SK-N-SH (cell line): ENCODE data around the gene KCNK15. TPM values are rescaled to one million over a fixed set of nuclear protein-coding genes. Genes with fewer than 3 reads are reported as not detected.

Experiments used
- CTCF ChIA-PET: fragments of 300-600, 350-600 bp; formaldehyde crosslinking; extraction: SDS; loops from one replicate; lab custom pipeline; 2021; lab: Yijun Ruan, JAX
- POLR2A ChIA-PET: fragments of 350-600 bp; sonication (Branson Sonifier 250); formaldehyde crosslinking; extraction: SDS; loops from one replicate; lab custom pipeline; 2020; ENCODE audit warnings: antibody characterized with exemption, inconsistent platforms; lab: Yijun Ruan, JAX
- DNase-seq: peaks from one replicate; pipeline ENCODE4 v3.0.0; 2012
- H2AFZ ChIP-seq: fragments of 200-600 bp; sonication (generic); 2 replicates; pipeline ENCODE4 v1.8.1; 2016; ENCODE audit warnings: antibody characterized with exemption, mild to moderate bottlenecking, low read depth
- H3F3A ChIP-seq: fragments of 200-600 bp; sonication (generic); replicated peaks from 2 replicates; pipeline ENCODE3; 2016; ENCODE audit warnings: antibody characterized with exemption, mild to moderate bottlenecking; ENCODE audit not compliant: insufficient read depth
- H3K27ac ChIP-seq, 2 experiments: fragments of 200-500 bp in 1 of 2; fragments of 200-600 bp in 1 of 2; sonication (Bioruptor generic) in 1 of 2; sonication (generic), shearing (Covaris generic) in 1 of 2; 2 replicates each; pipeline versions ENCODE4 v1.5.1 to v1.6.1; 2014 to 2016; ENCODE audit warnings: low read depth in 2 of 2, inconsistent platforms in 1 of 2, low read length in 1 of 2, mild to moderate bottlenecking in 1 of 2, mixed read lengths in 1 of 2
- H3K27me3 ChIP-seq: fragments of 200-600 bp; sonication (generic), shearing (Covaris generic); 2 replicates; pipeline ENCODE4 v1.6.1; 2016; ENCODE audit warnings: mixed run types; ENCODE audit not compliant: insufficient read depth
- H3K36me3 ChIP-seq, 2 experiments: fragments of 200-500 bp in 1 of 2; fragments of 200-600 bp in 1 of 2; sonication (Bioruptor generic) in 1 of 2; sonication (generic) in 1 of 2; replicated peaks in 1 of 2; 2 replicates each; pipeline versions ENCODE3 to v1.5.1; 2014 to 2016; ENCODE audit warnings: low read length in 1 of 2, mild to moderate bottlenecking in 1 of 2; ENCODE audit not compliant: insufficient read depth in 2 of 2, control insufficient read depth in 1 of 2
- H3K4me1 ChIP-seq, 2 experiments: fragments of 200-500 bp in 1 of 2; fragments of 200-600 bp in 1 of 2; sonication (Bioruptor generic) in 1 of 2; sonication (generic), shearing (Covaris generic) in 1 of 2; 2 replicates each; pipeline versions ENCODE4 v1.5.1 to v1.6.1; 2014 to 2016; ENCODE audit warnings: low read depth in 1 of 2, low read length in 1 of 2, mixed run types in 1 of 2; ENCODE audit not compliant: insufficient read depth in 2 of 2, control insufficient read depth in 1 of 2
- H3K4me2 ChIP-seq: fragments of 200-600 bp; sonication (generic), shearing (Covaris generic); 2 replicates; pipeline ENCODE4 v1.6.1; 2017; ENCODE audit warnings: mixed run types
- H3K4me3 ChIP-seq, 2 experiments: fragments of 200-500 bp in 1 of 2; fragments of 200-600 bp in 1 of 2; sonication (Bioruptor generic) in 1 of 2; sonication (generic), shearing (Covaris generic) in 1 of 2; 2 replicates each; pipeline versions ENCODE4 v1.5.1 to v1.8.1; 2014 to 2016; ENCODE audit warnings: low read depth in 2 of 2, inconsistent platforms in 1 of 2, low read length in 1 of 2, mild to moderate bottlenecking in 1 of 2, mixed read lengths in 1 of 2, moderate library complexity in 1 of 2
- H3K79me2 ChIP-seq: fragments of 200-600 bp; sonication (generic); 2 replicates; pipeline ENCODE4 v1.8.1; 2017; ENCODE audit warnings: mild to moderate bottlenecking; ENCODE audit not compliant: insufficient read depth
- H3K9ac ChIP-seq: fragments of 200-600 bp; sonication (generic); 2 replicates; pipeline ENCODE4 v1.6.1; 2017; ENCODE audit warnings: mixed run types
- H3K9me2 ChIP-seq: fragments of 200-600 bp; sonication (generic); 2 replicates; pipeline ENCODE4 v1.6.1; 2017; ENCODE audit warnings: mixed run types
- H3K9me3 ChIP-seq: fragments of 200-600 bp; sonication (generic); 2 replicates; pipeline ENCODE4 v1.6.1; 2017; ENCODE audit warnings: mixed run types, mild to moderate bottlenecking, moderate library complexity
- H4K20me1 ChIP-seq: fragments of 200-600 bp; sonication (generic); 2 replicates; pipeline ENCODE4 v1.6.1; 2017; ENCODE audit warnings: mild to moderate bottlenecking, mixed run types; ENCODE audit not compliant: insufficient read depth
- CTCF ChIP-seq: fragments of 200-600 bp; sonication (generic); IDR thresholded peaks from 2 replicates; pipeline ENCODE4 v1.6.1; 2017; ENCODE audit warnings: antibody characterized with exemption, mild to moderate bottlenecking, moderate library complexity
- ELF1 ChIP-seq: IDR thresholded peaks from 2 replicates; pipeline ENCODE4 v1.4.0; 2012
- EP300 ChIP-seq, 2 experiments: IDR thresholded peaks; 2 replicates each; pipeline versions ENCODE4 v1.4.0 to v1.6.1; 2012; ENCODE audit warnings: borderline replicate concordance in 1 of 2, low read depth in 1 of 2, low read length in 1 of 2
- FOSL2 ChIP-seq: IDR thresholded peaks from 2 replicates; pipeline ENCODE4 v1.4.0; 2012; ENCODE audit warnings: low read depth, mild to moderate bottlenecking, moderate library complexity, borderline replicate concordance
- FOXJ3 ChIP-seq: sonication (generic); formaldehyde crosslinking; IDR thresholded peaks from 2 replicates; pipeline ENCODE4 v1.5.1; 2020; ENCODE audit warnings: mild to moderate bottlenecking, missing genetic modification reagents
- FOXM1 ChIP-seq: IDR thresholded peaks from 2 replicates; pipeline ENCODE4 v1.4.0; 2012; ENCODE audit warnings: low read depth, mild to moderate bottlenecking
- GABPA ChIP-seq: IDR thresholded peaks from 2 replicates; pipeline ENCODE4 v1.4.0; 2012; ENCODE audit warnings: low read depth, mild to moderate bottlenecking
- GATA2 ChIP-seq: sonication (generic); formaldehyde crosslinking; IDR thresholded peaks from 2 replicates; pipeline ENCODE4 v1.5.0; 2020; ENCODE audit warnings: mild to moderate bottlenecking, missing genetic modification reagents
- IRF3 ChIP-seq: fragments of 150-350 bp; IDR thresholded peaks from 2 replicates; pipeline ENCODE4 v1.6.1; 2016; ENCODE audit warnings: mild to moderate bottlenecking, low read depth, low read length
- JUND ChIP-seq: IDR thresholded peaks from 2 replicates; pipeline ENCODE4 v1.4.0; 2012
- MAX ChIP-seq: IDR thresholded peaks from 2 replicates; pipeline ENCODE4 v1.4.0; 2012; ENCODE audit warnings: low read depth
- MEF2A ChIP-seq: IDR thresholded peaks from 2 replicates; pipeline ENCODE4 v1.4.0; 2012; ENCODE audit warnings: low read depth, borderline replicate concordance
- NFIC ChIP-seq: IDR thresholded peaks from 2 replicates; pipeline ENCODE4 v1.4.0; 2012; ENCODE audit warnings: borderline replicate concordance
- PBX3 ChIP-seq: IDR thresholded peaks from 2 replicates; pipeline ENCODE4; 2012
- POLR2AphosphoS5 ChIP-seq: IDR thresholded peaks from 2 replicates; pipeline ENCODE4 v1.6.1; 2012; ENCODE audit warnings: low read depth, low read length
- RAD21 ChIP-seq: IDR thresholded peaks from 2 replicates; pipeline ENCODE4 v1.6.1; 2012; ENCODE audit warnings: mild to moderate bottlenecking, low read length
- RCOR1 ChIP-seq: fragments of 150-350 bp; IDR thresholded peaks from 2 replicates; pipeline ENCODE4 v1.6.1; 2017; ENCODE audit warnings: antibody characterized with exemption, low read length
- REST ChIP-seq: IDR thresholded peaks from 2 replicates; pipeline ENCODE4 v1.6.1; 2012; ENCODE audit warnings: mild to moderate bottlenecking, low read depth, low read length, moderate library complexity
- RFX5 ChIP-seq: IDR thresholded peaks from 2 replicates; pipeline ENCODE4 v1.6.1; 2012; ENCODE audit warnings: mild to moderate bottlenecking, improper control_type of control experiment, low read length
- RXRA ChIP-seq: IDR thresholded peaks from 2 replicates; pipeline ENCODE4 v1.4.0; 2012; ENCODE audit warnings: low read depth, mild to moderate bottlenecking, borderline replicate concordance
- SMC3 ChIP-seq: IDR thresholded peaks from 2 replicates; pipeline ENCODE4 v1.6.1; 2012; ENCODE audit warnings: low read depth, low read length, improper control_type of control experiment
- TAF1 ChIP-seq: IDR thresholded peaks from 2 replicates; pipeline ENCODE4 v1.6.1; 2012; ENCODE audit warnings: low read depth, mild to moderate bottlenecking, low read length, moderate library complexity, borderline replicate concordance
- TCF12 ChIP-seq: IDR thresholded peaks from 2 replicates; pipeline ENCODE4 v1.4.0; 2012
- TEAD4 ChIP-seq: IDR thresholded peaks from 2 replicates; pipeline ENCODE4 v1.4.0; 2012; ENCODE audit warnings: mild to moderate bottlenecking, borderline replicate concordance; ENCODE audit not compliant: insufficient read depth
- USF1 ChIP-seq: IDR thresholded peaks from 2 replicates; pipeline ENCODE4 v1.4.0; 2012; ENCODE audit warnings: low read depth, borderline replicate concordance
- YY1 ChIP-seq: IDR thresholded peaks from 2 replicates; pipeline ENCODE4 v1.4.0; 2012; ENCODE audit warnings: low read depth, mild to moderate bottlenecking
- WGBS: methylation state at CpG from one replicate; pipeline ENCODE4 v1.1.6; 2017; ENCODE audit warnings: low lambda C conversion rate; 5-methylcytosine and 5-hydroxymethylcytosine counted together
- polyA plus RNA-seq, 3 experiments: library from polyadenylated mRNA; depleted of rRNA; stranded (reverse); fragments of >200 nt; gene quantifications; 2 replicates each; pipeline ENCODE4 v1.2.3, GENCODE V29; 2012

The KCNK15 gene
- polyA plus RNA-seq, 1 of the 3 experiments (the other 2 are of a cell fraction) = 0.02 TPM

GRCh38 chr20:44720997-44721784, 24.5 kb upstream of the KCNK15 start:
- Histone ChIP-seq H3K27ac (peak overlapping the region; percentile 53 to 91; a peak in 3 of 4 replicates), H3K4me2 (peak overlapping the region; percentile 53), H3K36me3 (no peaks in the 10 kb centered on the region), H3K4me1 (peaks cover 6 to 19% of the 10 kb centered on the region in 2 experiments; a peak in 3 of 4 replicates)
- CTCF ChIA-PET = interaction anchor here (0.6 to 10.6 kb wide), 4 partner anchors 12 to 99 kb away, joined by 3 to 79 read pairs (median 4); no protein-coding TSS in a partner anchor
- 45% methylated on average over 11 of the region's 11 CpGs for WGBS
- TF ChIP-seq RXRA = peak; percentile 20; the same call in 1 of the 2 replicates
- TF ChIP-seq ELF1 = no peak
- peak; percentile 51 for TF ChIP-seq TCF12
- no peak for TF ChIP-seq GABPA
- no peak for TF ChIP-seq GATA2 (CRISPR knock-in tag)
- peak; percentile 80 for TF ChIP-seq FOSL2
- TF ChIP-seq TAF1 = no peak
- no peak for TF ChIP-seq SMC3
- TF ChIP-seq REST = no peak
- peak; percentile 30; the same call in 1 of the 2 replicates for TF ChIP-seq NFIC
- no peak for TF ChIP-seq MEF2A
- no peak for TF ChIP-seq YY1
- TF ChIP-seq USF1 = no peak
- no peak for TF ChIP-seq RCOR1
- no peak for TF ChIP-seq RFX5
- TF ChIP-seq PBX3 = peak; percentile 45
- TF ChIP-seq EP300 (IDR thresholded peaks at IDR 0.05; ENCODE audit: borderline replicate concordance in 1 of 2, low read depth in 1 of 2, low read length in 1 of 2) = peak in 1 of 2 experiments; percentile 36; a peak in 1 of 4 replicates
- TF ChIP-seq MAX = no peak
- no peak for TF ChIP-seq IRF3
- no peak for TF ChIP-seq FOXJ3
- no peak for TF ChIP-seq POLR2AphosphoS5
- peak; percentile 54; the same call in 1 of the 2 replicates for TF ChIP-seq TEAD4
- TF ChIP-seq JUND = peak; percentile 75
- TF ChIP-seq RAD21 = no peak
- no peak for TF ChIP-seq CTCF
- TF ChIP-seq FOXM1 = no peak
- TF ChIP-seq, all 33 proteins: peak for 8
- DNase-seq = no peak
- Histone ChIP-seq H3K9ac (peak overlapping the region; percentile 55; the same call in 1 of the 2 replicates), H2AFZ (0 out of 2 replicates have a peak overlapping the region, but pooled peaks have one; percentile 19), H3F3A (peaks cover 21% of the 10 kb centered on the region), H3K9me2 (no peaks in the 10 kb centered on the region), H3K27me3 (no peaks in the 10 kb centered on the region), H3K79me2 (no peaks in the 10 kb centered on the region), H3K9me3 (no peaks in the 10 kb centered on the region), H3K4me3 (no peak overlapping the region), H4K20me1 (no peaks in the 10 kb centered on the region)
- POLR2A ChIA-PET = no interaction called here
